Measurements from ENCODE around the gene CCDC157. TPM values are rescaled to one million over a fixed set of nuclear protein-coding genes. Genes with fewer than 3 reads are reported as not detected.
"Not testable (repeated sequence)": the region's sequence is repeated elsewhere in the genome, so short reads cannot be mapped to it uniquely, and the experiment has no call there.

CCDC157 gene
- total RNA-seq, 1 donor from 2014 or later = 0.53 TPM

DNA sequence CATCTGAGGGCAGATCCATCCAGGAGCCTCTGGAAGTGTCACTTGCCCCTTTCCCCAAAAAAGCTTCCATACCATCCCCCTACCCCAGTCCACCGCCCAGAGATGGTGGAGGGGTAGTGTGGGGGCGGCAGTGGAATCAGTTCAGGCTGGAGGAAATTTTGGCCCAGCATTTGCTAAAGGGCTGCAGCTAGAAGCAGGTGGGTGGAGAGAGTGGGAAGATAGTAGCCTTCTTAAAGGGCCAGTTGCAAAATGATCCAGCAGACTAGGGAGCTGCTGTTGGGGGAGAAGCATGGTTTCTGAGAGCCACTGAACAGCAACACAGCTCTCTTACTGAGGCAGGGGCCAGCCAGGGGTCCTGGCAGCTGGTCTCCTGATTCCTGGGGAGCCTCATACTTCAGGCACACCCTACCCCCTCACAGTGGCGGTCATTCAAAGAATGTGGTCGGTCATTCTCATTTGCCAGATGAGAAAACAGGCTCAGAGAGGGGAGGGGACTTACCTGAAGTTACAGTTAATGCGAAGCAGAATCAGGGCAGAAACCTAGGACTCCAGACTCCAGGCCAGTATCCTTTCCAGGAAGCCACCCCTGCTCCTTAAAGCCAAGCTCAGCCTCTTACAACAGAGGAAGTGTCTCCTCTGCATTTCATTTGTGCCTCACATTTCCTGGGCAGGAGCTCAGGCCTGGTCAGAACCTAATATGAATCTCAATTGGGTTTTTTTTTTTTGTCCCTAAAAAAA, 45.4 kb downstream of the CCDC157 start:
- DNase-seq (ENCODE audit: low read depth) = no peak
- FAIRE-seq = no peak
- H3K4me3 ChIP-seq (ENCODE audit: low read depth, low read length) = no peak overlapping the region
- H3K36me3 ChIP-seq (ENCODE audit: control insufficient read depth, insufficient read depth, low read length) = peaks cover 22% of the 10 kb centered on the region
- no peaks in the 10 kb centered on the region for H3K27me3 ChIP-seq (ENCODE audit: control insufficient read depth, insufficient read depth, low read length)
- TF ChIP-seq, protein P1, sequence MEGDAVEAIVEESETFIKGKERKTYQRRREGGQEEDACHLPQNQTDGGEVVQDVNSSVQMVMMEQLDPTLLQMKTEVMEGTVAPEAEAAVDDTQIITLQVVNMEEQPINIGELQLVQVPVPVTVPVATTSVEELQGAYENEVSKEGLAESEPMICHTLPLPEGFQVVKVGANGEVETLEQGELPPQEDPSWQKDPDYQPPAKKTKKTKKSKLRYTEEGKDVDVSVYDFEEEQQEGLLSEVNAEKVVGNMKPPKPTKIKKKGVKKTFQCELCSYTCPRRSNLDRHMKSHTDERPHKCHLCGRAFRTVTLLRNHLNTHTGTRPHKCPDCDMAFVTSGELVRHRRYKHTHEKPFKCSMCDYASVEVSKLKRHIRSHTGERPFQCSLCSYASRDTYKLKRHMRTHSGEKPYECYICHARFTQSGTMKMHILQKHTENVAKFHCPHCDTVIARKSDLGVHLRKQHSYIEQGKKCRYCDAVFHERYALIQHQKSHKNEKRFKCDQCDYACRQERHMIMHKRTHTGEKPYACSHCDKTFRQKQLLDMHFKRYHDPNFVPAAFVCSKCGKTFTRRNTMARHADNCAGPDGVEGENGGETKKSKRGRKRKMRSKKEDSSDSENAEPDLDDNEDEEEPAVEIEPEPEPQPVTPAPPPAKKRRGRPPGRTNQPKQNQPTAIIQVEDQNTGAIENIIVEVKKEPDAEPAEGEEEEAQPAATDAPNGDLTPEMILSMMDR (IDR thresholded peaks at IDR 0.05; ENCODE audit: insufficient read depth, low read length, severe bottlenecking) = no peak

DNA sequence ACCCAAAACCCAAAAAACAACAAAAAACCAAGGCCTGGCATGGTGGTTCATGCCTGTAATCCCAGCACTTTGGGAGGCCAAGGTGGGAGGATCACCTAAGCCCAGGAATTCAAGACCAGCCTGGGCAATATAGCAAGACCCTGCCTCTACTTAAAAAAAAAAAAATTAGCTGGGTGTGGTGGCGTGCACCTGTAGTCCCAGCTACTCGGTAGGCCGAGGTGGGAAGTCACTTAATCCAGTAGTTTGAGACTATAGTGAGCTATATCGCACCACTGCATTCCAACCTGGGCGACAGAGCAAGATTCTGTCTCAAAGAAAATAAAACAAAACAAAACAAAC, 45.9 kb downstream of the CCDC157 start:
- not testable (repeated sequence) for H3K27me3 ChIP-seq (ENCODE audit: control insufficient read depth, insufficient read depth, low read length); FAIRE-seq; H3K4me3 ChIP-seq (ENCODE audit: low read depth, low read length); DNase-seq (ENCODE audit: low read depth)
- peaks cover 25% of the 10 kb centered on the region for H3K36me3 ChIP-seq (ENCODE audit: control insufficient read depth, insufficient read depth, low read length)

DNA sequence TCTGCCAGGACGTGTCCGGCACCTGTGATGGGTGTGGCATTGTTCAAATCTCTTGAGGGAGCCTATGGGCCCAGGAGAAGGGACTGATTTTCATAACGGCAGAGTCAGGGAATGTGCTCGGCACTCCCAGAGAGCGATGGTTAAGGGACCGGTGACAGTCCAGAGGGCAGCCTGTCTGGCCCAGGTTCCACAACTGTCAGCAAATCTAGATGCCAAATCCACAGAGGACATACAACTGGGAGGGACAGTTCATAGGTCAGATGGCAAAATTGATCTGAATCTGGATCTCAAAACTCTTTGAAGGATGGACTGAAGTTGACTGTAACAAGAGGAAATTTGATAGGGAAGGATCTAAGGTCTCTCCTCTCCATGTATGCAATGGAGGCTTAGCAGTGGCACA, 47.5 kb downstream of the CCDC157 start:
- FAIRE-seq (peak; percentile 80), DNase-seq (ENCODE audit: low read depth) (no peak)
- Histone ChIP-seq H3K4me3 (ENCODE audit: low read depth, low read length) (no peak overlapping the region), H3K27me3 (ENCODE audit: control insufficient read depth, insufficient read depth, low read length) (no peaks in the 10 kb centered on the region), H3K36me3 (ENCODE audit: control insufficient read depth, insufficient read depth, low read length) (peaks cover 28% of the 10 kb centered on the region)
- TF ChIP-seq, protein P1 (IDR thresholded peaks at IDR 0.05; ENCODE audit: insufficient read depth, low read length, severe bottlenecking) = no peak

DNA sequence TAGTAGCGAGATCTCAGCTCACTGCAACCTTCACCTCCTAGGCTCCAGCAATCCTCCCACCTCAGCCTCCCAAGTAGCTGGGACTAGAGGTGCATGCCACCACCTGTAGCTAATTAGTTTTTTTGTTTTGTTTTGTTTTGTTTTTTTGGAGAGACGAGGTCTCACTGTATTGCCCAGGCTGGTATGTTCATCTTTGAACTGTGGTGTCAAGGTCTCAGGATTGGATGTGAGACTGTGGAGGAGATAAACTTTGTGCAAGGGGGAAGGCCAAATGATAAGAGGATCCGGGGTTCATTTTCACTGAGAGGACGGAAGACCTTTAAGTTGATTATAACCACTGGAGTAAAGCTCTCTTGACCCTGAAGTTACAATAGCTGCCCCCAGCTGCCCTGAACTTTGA, 48.9 kb downstream of the CCDC157 start:
- no peak for DNase-seq (ENCODE audit: low read depth)
- Histone ChIP-seq H3K4me3 (ENCODE audit: low read depth, low read length) (no peak overlapping the region), H3K27me3 (ENCODE audit: control insufficient read depth, insufficient read depth, low read length) (no peaks in the 10 kb centered on the region), H3K36me3 (ENCODE audit: control insufficient read depth, insufficient read depth, low read length) (peaks cover 29% of the 10 kb centered on the region)
- TF ChIP-seq, protein P1 (IDR thresholded peaks at IDR 0.05; ENCODE audit: insufficient read depth, low read length, severe bottlenecking) = no peak
- peak; percentile 58 for FAIRE-seq

DNA sequence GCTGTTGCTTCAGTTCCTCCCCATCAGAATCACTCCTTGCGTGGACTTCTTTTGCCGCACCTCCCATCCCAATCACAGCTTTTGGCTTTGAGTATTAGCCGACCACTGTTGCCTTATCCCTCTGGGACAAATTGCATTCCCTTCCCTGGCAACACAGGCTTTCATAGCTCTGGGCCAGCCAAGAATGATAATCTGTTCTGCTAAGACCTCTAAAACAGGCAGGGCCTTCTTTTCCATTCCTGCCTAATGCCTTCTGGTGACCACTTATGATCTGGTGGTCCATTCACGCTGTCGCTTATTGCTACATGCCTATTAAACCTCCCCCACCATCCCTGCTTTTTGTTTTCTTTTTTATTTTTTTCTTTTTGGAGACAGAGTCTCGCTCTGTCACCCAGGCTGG, 49.6 kb downstream of the CCDC157 start:
- Histone ChIP-seq H3K27me3 (ENCODE audit: control insufficient read depth, insufficient read depth, low read length) (no peaks in the 10 kb centered on the region), H3K36me3 (ENCODE audit: control insufficient read depth, insufficient read depth, low read length) (peaks cover 30% of the 10 kb centered on the region), H3K4me3 (ENCODE audit: low read depth, low read length) (no peak overlapping the region)
- DNase-seq (ENCODE audit: low read depth) (no peak), FAIRE-seq (no peak)
- TF ChIP-seq, protein P1 (IDR thresholded peaks at IDR 0.05; ENCODE audit: insufficient read depth, low read length, severe bottlenecking) = no peak

DNA sequence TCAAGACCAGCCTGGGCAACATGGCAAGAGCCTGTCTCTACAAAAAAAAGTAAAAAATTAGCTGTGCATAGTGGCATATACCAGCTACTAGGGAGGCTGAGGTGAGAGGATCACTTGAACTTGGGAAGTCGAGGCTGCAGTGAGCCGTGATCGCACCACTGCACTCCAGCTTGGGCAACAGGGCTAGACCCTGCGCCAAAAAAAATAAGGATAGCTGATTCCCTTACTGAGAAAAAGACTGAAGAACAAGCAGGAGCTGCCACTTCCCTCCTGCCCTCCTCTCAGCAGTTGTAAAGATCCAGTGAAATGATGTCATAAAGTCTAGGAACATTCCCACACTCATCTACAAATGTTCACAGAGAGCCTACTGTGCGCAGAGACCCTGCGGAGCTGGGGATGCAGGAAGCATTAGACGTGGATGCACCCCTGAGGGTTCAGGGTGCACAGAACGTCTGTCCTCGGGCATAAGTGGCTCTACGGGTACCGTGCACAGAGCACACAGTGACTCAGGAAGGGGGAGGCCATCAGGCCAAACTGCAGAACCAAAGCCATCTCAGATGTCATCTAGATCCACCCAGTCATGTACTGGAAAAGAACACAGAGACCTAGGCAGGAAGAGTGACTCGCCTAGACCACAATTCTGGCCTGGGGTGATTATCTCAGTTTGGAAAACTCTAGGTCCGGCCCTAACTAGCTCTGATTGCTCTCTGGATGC, 51.7 kb downstream of the CCDC157 start:
- DNase-seq (ENCODE audit: low read depth) (peak; percentile 80), FAIRE-seq (peak; percentile 93)
- Histone ChIP-seq H3K36me3 (ENCODE audit: control insufficient read depth, insufficient read depth, low read length) (peaks cover 28% of the 10 kb centered on the region), H3K27me3 (ENCODE audit: control insufficient read depth, insufficient read depth, low read length) (no peaks in the 10 kb centered on the region), H3K4me3 (ENCODE audit: low read depth, low read length) (no peak overlapping the region)
- TF ChIP-seq, protein P1 (IDR thresholded peaks at IDR 0.05; ENCODE audit: insufficient read depth, low read length, severe bottlenecking) = no peak
